SK-N-SH (cell line): ENCODE results near the gene ZNF799.
"Not testable (repeated sequence)": the region's sequence is repeated elsewhere in the genome, so short reads cannot be mapped to it uniquely, and the experiment has no call there.

Experiments
- ELF1 ChIP-seq: IDR thresholded peaks from 2 replicates; pipeline ENCODE4 v1.4.0; 2012
- EP300 ChIP-seq, 2 experiments: IDR thresholded peaks; 2 replicates each; pipeline versions ENCODE4 v1.4.0 to v1.6.1; 2012; ENCODE audit warnings: borderline replicate concordance in 1 of 2, low read depth in 1 of 2, low read length in 1 of 2
- EZH2phosphoT487 ChIP-seq: fragments of 200-600 bp; sonication (generic); IDR thresholded peaks from 2 replicates; pipeline ENCODE4 v1.6.1; 2017; ENCODE audit warnings: low read depth, mixed run types, mild to moderate bottlenecking, antibody characterized with exemption, moderate library complexity, borderline replicate concordance
- GABPA ChIP-seq: IDR thresholded peaks from 2 replicates; pipeline ENCODE4 v1.4.0; 2012; ENCODE audit warnings: low read depth, mild to moderate bottlenecking
- POLR2AphosphoS5 ChIP-seq: IDR thresholded peaks from 2 replicates; pipeline ENCODE4 v1.6.1; 2012; ENCODE audit warnings: low read depth, low read length
- RCOR1 ChIP-seq: fragments of 150-350 bp; IDR thresholded peaks from 2 replicates; pipeline ENCODE4 v1.6.1; 2017; ENCODE audit warnings: antibody characterized with exemption, low read length
- TAF1 ChIP-seq: IDR thresholded peaks from 2 replicates; pipeline ENCODE4 v1.6.1; 2012; ENCODE audit warnings: low read depth, mild to moderate bottlenecking, low read length, moderate library complexity, borderline replicate concordance
- TCF12 ChIP-seq: IDR thresholded peaks from 2 replicates; pipeline ENCODE4 v1.4.0; 2012
- YY1 ChIP-seq: IDR thresholded peaks from 2 replicates; pipeline ENCODE4 v1.4.0; 2012; ENCODE audit warnings: low read depth, mild to moderate bottlenecking
- TF ChIP-seq, protein P1 (sequence below): fragments of 200-600 bp; sonication (generic); IDR thresholded peaks from 2 replicates; pipeline ENCODE4 v1.6.1; 2017; ENCODE audit warnings: antibody characterized with exemption, mild to moderate bottlenecking, moderate library complexity
- TF ChIP-seq, protein P2 (sequence below): IDR thresholded peaks from 2 replicates; pipeline ENCODE4 v1.4.0; 2012; ENCODE audit warnings: low read depth, borderline replicate concordance
- TF ChIP-seq, protein P3 (sequence below): IDR thresholded peaks from 2 replicates; pipeline ENCODE4 v1.4.0; 2012; ENCODE audit warnings: low read depth
- TF ChIP-seq, protein P4 (sequence below): IDR thresholded peaks from 2 replicates; pipeline ENCODE4 v1.6.1; 2012; ENCODE audit warnings: mild to moderate bottlenecking, low read depth, low read length, moderate library complexity

DNA sequence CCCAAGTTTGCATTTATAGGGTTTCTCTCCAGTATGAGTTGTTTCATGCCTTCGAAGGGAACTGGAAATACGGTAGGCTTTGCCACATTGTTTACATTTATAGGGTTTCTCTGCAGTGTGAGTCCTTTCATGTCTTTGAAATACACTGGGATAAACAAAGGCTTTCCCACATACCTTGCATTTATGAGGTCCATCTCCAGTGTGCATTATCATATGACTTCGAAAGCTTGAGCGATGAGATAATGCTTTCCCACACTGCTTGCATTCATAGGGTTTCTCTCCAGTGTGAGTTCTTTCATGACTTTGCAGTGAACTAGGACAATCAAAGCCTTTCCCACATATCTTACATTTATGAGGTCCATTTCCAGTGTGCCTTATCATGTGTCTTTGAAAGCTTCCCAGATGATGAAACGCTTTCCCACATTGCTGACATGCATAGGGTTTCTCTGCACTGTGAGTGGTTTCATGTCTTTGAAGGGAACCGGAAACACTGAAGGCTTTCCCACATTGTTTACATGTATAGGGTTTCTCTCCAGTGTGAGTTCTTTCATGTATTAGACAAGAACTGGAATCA lies 29.7 kb upstream of the ZNF799 start:
- TF ChIP-seq, protein P1, sequence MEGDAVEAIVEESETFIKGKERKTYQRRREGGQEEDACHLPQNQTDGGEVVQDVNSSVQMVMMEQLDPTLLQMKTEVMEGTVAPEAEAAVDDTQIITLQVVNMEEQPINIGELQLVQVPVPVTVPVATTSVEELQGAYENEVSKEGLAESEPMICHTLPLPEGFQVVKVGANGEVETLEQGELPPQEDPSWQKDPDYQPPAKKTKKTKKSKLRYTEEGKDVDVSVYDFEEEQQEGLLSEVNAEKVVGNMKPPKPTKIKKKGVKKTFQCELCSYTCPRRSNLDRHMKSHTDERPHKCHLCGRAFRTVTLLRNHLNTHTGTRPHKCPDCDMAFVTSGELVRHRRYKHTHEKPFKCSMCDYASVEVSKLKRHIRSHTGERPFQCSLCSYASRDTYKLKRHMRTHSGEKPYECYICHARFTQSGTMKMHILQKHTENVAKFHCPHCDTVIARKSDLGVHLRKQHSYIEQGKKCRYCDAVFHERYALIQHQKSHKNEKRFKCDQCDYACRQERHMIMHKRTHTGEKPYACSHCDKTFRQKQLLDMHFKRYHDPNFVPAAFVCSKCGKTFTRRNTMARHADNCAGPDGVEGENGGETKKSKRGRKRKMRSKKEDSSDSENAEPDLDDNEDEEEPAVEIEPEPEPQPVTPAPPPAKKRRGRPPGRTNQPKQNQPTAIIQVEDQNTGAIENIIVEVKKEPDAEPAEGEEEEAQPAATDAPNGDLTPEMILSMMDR = not testable (repeated sequence)
- not testable (repeated sequence) for TF ChIP-seq EP300 (IDR thresholded peaks at IDR 0.05; ENCODE audit: borderline replicate concordance in 1 of 2, low read depth in 1 of 2, low read length in 1 of 2); EZH2phosphoT487; YY1; RCOR1; TAF1; ELF1; POLR2AphosphoS5; GABPA; TCF12
- TF ChIP-seq, protein P2, sequence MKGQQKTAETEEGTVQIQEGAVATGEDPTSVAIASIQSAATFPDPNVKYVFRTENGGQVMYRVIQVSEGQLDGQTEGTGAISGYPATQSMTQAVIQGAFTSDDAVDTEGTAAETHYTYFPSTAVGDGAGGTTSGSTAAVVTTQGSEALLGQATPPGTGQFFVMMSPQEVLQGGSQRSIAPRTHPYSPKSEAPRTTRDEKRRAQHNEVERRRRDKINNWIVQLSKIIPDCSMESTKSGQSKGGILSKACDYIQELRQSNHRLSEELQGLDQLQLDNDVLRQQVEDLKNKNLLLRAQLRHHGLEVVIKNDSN = not testable (repeated sequence)
- TF ChIP-seq, protein P3, sequence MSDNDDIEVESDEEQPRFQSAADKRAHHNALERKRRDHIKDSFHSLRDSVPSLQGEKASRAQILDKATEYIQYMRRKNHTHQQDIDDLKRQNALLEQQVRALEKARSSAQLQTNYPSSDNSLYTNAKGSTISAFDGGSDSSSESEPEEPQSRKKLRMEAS = not testable (repeated sequence)
- TF ChIP-seq, protein P4, sequence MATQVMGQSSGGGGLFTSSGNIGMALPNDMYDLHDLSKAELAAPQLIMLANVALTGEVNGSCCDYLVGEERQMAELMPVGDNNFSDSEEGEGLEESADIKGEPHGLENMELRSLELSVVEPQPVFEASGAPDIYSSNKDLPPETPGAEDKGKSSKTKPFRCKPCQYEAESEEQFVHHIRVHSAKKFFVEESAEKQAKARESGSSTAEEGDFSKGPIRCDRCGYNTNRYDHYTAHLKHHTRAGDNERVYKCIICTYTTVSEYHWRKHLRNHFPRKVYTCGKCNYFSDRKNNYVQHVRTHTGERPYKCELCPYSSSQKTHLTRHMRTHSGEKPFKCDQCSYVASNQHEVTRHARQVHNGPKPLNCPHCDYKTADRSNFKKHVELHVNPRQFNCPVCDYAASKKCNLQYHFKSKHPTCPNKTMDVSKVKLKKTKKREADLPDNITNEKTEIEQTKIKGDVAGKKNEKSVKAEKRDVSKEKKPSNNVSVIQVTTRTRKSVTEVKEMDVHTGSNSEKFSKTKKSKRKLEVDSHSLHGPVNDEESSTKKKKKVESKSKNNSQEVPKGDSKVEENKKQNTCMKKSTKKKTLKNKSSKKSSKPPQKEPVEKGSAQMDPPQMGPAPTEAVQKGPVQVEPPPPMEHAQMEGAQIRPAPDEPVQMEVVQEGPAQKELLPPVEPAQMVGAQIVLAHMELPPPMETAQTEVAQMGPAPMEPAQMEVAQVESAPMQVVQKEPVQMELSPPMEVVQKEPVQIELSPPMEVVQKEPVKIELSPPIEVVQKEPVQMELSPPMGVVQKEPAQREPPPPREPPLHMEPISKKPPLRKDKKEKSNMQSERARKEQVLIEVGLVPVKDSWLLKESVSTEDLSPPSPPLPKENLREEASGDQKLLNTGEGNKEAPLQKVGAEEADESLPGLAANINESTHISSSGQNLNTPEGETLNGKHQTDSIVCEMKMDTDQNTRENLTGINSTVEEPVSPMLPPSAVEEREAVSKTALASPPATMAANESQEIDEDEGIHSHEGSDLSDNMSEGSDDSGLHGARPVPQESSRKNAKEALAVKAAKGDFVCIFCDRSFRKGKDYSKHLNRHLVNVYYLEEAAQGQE = not testable (repeated sequence)
